Stimulated activated CD4-positive, alpha-beta T cell treated with anti-CD3 and anti-CD28 coated beads, Interleukin-1b, Interleukin-23, amount 100 ng/mL, for 1 hour (primary cell): ENCODE data around the gene DHX40.
"Not testable (repeated sequence)": the region's sequence is repeated elsewhere in the genome, so short reads cannot be mapped to it uniquely, and the experiment has no call there.

Experiments used
- DNase-seq, 2 donors: peaks; one replicate each; pipeline ENCODE4 v3.0.0-alpha.2; 2020; ENCODE audit warnings: low read depth in 2 of 2

The DHX40 gene, protein sequence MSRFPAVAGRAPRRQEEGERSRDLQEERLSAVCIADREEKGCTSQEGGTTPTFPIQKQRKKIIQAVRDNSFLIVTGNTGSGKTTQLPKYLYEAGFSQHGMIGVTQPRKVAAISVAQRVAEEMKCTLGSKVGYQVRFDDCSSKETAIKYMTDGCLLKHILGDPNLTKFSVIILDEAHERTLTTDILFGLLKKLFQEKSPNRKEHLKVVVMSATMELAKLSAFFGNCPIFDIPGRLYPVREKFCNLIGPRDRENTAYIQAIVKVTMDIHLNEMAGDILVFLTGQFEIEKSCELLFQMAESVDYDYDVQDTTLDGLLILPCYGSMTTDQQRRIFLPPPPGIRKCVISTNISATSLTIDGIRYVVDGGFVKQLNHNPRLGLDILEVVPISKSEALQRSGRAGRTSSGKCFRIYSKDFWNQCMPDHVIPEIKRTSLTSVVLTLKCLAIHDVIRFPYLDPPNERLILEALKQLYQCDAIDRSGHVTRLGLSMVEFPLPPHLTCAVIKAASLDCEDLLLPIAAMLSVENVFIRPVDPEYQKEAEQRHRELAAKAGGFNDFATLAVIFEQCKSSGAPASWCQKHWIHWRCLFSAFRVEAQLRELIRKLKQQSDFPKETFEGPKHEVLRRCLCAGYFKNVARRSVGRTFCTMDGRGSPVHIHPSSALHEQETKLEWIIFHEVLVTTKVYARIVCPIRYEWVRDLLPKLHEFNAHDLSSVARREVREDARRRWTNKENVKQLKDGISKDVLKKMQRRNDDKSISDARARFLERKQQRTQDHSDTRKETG

DNA sequence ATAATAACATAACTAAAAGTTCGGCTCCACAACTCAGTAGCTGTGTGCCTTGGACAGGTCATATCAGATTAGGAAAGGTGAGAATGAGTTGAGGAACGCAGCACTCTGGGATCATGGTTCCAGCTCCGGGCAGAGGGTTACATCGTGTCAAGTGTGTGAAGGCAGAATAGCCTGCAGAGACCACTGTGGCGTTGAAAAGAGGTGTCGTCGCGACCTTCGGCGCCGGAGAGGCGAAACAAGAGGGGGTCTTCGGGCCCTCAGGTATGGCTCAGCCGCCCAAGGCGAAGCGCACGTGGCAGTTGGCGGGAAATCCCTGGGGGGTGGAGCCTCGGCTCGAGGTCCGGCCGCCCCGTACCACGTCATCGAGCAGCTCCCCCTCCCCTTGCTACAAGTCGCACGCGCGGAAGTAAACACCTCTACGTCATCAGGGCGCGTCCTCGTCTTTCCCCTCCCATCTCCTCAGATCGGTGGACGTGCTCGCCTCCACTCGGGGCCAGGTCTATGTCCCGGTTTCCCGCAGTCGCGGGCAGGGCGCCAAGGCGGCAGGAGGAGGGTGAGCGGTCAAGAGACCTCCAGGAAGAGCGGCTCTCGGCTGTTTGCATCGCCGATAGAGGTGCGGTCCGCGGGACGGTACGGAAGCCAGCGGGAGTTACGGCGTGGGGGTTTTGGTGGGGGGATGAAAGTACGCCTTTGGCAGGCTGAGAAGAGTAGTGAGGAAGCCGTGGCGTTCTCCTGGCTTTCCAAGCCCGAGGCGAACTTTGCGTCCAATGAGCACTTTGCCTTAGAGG, at the start of gene DHX40:
TSS of gene DHX40 (plus strand) at position 440 of the 788 bp plus-strand sequence. CDS start at position 502, 62 bp downstream.
- peak; percentile 83 to 93 for DNase-seq

DNA sequence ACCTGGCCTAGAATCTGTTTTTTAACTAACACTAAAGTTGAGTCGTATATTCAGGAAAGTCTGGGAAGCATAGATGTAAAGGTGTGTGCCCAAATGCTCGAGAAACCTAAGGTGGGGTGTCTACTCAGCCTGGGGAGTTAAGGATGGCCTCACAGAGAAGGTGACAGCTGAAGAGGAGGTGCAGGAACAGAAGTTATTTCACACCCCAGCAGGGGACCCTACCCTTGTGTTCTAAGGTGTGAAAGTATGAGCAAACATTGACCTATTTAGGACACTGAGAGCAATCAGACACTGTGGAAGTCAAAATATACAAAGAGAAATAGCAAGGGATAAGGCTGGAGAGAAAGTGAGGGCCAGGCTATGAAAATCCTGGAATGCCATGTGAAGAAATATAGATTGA, 49.0 kb upstream of the DHX40 start:
- no peak for DNase-seq

DNA sequence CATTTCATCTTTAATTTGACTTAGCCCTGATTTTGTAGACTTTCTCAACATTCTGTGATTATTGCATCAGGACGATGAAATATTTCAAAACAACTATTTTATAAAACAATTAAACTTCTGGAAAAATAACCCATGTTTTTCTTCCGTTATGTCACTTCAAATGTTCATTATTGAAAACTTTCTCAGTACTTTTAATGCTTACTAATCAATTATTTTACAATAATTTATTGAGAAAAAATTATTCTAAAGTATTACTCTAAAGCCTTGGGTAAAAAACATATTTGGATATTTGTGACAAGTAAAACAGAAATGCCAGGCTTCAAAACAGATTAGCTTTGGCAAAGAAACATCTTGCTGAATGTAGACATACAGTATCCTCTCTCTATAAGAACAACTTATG, 46.3 kb upstream of the DHX40 start:
- no peak for DNase-seq

DNA sequence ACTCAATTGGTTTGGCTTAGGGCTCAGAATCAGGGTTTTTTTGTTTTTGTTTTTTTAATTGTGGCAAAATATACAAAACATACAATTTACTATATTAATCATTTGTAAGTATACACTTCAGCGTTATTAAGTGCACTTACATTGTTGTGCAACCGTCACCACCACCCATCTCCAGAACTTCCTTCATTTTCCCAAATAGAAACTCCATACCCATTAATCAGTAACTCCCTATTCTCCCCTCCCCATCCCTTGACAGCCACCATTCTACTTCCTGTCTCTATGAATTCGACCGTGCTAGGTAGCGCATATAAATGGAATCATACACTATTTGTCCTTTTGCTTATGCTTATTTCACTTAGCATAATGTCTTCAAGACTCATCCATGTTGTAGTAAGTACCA, 45.2 kb upstream of the DHX40 start:
- no peak for DNase-seq

DNA sequence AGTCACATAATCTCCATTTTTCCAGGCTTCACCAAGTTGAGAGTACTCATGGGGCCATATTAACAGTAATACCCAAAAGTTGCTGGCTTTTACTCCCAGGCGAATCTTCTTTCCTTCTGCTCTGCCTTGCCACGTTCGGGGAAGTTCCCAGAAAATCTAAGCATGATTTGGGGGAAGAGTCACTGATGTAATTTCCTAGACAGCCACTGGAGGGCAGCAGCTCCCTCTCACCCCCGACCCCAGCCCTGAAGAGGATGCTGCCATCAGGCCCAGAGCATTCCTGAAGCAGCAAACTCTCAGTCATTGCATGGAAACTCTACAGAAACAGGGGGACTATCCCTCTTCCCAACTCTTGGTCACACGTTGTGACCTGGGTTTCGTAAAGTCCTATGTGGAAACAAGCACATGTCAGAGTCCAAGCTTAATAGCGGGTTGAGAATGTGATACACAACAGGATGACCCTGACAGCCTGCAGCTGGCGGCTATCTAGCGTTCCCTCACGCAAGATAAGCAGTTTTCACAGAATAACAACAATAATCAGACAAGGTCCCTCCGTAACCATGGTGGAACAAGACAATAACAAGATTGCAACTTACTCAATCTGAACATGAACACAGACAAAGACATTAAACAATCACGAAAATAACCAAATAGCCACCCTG, 43.8 kb upstream of the DHX40 start:
- DNase-seq: peak; percentile 7 to 40

DNA sequence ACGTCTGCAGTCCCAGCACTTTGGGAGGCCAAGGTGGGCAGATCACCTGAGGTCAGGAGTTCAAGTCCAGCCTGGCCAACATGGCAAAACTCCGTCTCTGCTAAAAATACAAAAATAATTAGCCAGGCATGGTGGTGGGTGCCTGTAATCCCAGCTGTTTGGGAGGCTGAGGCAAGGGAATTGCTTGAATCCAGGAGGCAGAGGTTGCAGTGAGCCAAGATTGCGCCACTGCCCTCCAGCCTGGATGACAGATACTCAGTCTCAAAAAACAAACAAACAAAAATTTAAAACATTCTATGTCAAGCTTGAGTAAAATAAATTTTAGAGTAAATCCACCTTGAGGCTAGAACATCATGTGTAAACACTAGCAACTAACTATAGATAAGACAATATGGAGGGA, 40.5 kb upstream of the DHX40 start:
- not testable (repeated sequence) for DNase-seq

DNA sequence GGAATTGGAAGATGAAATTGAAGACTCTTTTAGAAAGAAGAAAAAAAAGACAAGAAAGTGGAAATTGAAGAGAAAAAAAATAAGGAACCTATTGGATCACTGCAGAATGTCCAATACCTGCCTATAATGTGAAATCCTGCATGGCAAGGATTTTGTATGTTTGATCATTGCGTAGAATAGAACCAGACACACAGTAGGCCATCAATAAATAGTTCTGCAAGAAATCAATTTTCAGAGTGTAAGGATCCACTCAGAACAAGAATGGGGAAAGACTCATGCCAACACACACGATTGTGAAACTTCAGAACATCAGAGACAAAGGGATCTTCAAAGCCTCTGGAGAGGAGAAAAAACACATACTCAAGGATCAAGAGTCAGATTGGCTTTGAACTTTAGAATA, 39.7 kb upstream of the DHX40 start:
- no peak for DNase-seq

DNA sequence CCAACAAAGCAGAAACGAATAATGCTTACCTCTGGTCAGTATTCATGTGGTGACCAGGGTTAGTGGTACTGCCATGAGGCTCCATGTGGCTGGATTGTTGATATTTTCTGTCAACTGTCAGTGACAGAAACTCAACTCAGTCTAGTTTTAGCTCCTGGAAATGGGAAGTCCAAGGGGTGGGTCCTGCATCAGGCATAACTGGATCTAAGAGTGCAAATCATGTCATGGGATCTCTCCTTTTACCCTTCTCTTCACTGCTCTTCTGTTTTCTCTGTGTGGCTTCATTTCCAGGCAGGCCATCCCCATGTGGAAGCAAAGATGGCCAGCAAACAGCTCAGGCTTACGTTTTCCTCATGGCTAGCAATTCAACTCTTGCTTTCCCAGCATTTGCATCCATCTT, 39.0 kb upstream of the DHX40 start:
- DNase-seq: no peak

DNA sequence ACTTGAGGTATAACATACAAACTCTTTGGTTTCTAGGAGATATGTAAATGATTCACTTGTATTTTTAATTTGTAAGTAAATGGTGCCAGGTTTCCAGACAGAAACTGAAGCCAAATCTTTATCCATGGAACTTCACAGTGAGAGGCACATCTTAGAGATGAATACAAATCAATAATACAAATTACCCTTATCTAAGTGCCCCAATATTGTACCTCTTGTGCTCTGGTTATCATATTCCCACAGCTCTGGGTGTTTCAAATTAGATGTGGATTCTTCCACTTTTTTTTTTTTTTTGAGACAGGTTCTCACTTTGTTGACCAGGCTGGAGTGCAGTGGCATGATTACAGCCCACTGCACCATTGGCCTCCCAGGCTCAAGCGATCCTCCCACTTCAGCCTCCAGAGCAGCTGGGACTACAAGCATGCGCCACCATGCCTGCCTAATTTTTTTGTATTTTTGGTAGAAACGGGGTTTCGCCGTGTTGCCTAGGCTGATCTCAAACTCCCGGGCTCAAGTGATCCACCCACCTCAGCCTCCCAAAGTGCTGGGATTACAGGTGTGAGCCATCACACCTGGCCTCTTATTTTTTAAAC, 38.0 kb upstream of the DHX40 start:
- DNase-seq: no peak

DNA sequence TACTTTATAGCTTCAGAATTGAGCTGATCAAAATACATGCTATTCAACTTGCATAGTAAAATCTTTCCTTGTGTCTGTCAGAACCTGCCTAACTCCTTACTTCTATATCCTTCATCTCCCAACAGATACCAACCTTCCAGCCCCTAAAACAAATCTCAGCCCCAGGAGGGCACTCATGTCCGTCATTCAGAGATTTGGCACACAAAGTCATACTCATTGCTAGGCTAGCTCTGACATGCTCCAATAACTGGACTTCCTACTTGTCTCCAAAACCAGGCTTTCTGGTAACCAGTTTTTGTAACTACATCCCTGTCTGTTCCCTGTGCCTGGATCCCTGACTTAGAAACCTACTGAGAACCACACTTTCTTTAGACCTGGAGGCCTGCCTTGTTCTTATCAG, 37.5 kb upstream of the DHX40 start:
- DNase-seq: no peak

DNA sequence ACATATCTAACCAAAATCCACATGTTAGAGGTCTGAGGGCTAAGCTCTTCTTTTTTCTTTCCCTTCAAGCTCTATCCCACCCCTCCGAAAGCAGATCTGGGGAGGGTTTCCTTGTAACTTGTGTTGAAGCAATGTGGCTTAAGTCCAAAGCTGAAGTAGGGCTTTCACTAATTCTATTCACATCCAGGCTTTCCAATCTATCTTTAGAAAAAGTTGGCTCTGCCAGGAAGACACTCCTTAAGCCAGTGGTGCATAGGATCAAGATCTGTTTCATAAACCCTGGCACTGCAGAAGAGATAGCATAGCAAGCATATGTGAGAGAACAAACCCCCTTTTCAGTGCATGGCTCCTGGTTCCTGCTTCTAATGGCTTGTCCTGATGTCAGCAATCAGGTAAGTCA, 34.9 kb upstream of the DHX40 start:
- no peak for DNase-seq

DNA sequence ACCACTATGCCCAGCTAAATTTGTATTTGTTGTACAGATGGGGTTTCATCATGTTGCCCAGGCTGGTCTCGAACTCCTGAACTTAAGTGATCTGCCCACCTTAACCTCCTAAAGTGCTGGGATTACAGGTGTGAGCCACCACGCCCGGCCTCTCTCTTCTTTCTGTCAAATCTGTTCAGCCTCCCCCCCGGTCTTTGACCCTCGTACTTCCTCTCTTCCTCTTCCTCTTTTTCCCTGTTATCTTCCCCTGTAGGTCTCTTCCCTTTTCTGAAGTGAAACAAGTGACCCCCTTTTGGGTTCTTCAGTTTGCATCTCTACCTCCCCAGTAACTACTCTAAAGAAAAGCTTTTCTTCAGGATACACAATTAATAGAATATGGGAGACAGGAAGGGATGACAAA, 31.7 kb upstream of the DHX40 start:
- no peak for DNase-seq

DNA sequence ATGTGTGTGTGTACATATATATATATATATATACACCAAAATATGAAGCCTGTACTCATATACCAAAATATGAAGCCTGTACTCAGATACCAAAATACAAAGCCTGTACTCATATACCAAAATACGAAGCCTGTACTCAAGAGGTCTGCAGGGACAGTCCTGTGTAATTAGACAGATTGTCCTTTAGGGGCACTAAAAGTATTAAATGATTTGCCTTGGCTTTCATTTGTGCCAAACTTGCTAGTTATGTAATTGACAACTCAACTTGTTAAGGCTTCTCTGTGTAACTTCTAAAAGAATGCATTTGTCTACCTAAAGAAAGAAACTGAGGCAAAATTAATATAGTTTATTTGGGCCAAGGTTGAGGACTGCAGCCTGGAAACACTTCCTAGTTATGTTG, 30.8 kb upstream of the DHX40 start:
- DNase-seq: no peak

DNA sequence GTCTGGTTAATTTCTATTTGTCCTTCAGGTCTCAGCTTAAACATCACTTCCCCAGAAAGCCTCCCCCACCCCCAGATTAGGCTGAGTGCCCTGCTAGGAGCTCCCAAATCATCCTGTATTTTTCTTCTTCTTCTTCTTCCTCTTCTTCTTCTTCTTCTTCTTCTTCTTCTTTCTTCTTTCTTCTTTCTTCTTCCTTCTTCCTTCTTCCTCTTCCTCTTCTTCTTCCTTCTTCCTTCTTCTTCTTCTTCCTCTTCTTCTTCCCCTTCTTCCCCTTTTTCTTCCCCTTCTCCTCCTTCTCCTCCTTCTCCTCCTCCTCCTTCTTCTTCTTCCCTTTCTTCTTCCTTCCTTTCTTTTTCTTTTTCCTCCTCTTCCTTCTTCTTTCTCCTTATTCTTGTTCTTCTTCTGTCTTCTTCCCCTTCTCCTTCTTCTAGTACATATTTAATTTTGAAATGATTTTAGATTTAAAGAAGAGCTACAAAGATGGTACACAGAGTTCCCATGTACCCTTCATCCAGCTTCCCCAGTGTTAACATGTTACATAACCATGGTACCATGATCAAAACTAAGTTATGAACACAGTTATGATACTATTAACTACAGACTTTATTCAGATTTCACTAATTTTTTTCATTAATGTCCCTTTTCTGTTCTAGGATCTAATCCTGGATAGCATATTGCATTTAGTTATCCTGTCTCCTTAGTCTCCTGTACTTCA, 27.1 kb upstream of the DHX40 start:
- no peak for DNase-seq

DNA sequence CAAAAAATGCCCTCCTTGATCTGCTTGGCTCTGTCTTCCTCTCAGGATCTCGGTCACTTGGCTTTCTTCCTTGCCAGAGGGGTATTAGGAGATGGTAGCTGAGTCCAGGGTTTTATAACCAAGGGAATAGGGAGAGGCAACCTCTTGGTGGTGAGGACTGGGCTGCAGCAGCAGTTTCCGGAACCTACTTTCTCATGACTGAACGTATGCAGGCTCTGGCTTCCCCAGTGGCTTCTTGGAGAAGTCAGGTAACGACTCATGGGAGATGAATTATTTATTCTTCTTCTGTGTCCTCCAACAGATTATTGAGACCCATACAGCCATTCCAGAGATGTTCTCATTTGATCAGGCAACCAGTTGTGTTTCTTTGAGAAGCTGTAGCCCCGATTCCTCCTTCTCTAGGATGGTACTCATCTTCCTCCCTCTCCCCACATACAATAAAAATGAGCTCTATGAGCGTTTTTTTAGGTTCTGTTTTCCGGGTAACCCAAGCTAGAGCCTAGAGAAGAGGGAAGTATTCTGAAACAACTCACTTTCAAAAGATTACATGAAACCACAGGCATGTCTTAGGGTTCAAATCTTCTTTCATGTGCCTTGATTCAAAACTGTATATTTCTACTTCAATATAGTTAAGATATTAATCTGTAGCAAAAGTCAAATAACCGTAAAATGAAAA, 22.3 kb upstream of the DHX40 start:
- DNase-seq: no peak

DNA sequence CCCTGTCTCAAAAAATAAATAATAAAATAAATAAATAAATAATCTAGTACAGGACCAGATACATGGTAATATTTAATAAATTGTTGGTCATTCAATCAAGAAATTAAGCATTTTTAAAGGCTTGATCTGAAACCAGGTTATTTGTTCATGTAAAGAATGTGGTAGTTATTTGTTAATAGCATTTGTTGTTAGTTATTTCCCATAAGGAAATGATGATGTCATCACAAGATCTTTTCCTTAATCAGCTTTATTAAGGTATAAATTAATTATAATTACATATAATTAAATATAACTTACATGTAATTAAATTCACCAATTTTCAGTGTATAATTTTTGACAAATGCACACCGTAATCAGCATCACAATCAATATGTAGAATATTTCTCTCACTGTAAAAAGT, 19.5 kb upstream of the DHX40 start:
- no peak for DNase-seq

DNA sequence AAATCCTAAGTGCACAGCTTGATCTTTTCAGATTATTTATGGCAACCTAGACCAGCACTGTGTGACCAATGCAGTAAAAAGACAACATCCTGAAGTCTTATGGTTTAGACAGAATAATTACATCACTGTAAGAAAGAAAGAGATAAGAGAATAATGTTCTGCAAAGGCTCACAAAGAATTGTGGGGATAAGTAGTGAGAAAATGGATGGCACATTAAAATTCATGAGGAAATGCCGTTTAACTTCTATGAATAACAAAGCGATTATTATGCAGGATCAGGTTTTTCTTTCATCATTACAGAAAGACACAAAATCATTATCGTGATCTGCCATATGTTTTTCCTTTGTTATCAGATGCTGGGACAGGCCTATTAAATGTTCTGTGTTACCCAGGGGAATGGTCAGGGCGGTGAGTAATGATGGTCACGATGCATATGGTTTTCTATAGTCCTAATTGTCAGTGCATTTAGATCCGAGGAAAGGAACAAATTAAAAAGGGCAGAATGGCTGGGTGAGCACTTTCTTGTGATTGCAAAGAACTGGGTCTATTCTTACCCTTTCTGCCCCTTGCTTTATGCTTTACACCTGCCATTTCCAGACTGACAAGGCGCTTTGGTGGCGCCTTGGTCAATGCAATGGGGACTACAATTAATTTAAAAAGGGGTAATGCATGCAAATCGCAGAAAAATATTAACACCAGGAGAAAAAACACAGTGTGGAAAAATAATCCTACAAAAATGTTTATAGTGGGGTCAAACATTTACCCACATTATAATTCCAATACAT, 18.1 kb upstream of the DHX40 start:
- no peak for DNase-seq

DNA sequence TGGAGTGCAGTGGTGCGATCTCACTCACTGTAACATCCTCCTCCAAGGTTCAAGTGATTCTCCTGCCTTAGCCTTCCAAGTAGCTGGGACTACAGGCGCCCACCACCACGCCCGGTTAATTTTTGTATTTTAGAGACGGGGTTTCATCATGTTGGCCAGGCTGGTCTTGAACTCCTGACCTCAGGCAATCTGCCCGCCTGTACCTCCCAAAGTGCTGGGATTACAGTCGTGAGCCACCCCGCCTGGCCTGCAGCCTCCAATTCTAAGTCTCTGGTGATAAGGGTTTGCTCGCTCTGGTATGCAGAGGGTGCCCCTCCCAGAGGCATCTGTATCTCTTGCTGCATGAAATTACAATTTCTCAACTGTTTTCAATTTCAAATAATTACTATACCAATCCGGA, 16.4 kb upstream of the DHX40 start:
- not testable (repeated sequence) for DNase-seq

DNA sequence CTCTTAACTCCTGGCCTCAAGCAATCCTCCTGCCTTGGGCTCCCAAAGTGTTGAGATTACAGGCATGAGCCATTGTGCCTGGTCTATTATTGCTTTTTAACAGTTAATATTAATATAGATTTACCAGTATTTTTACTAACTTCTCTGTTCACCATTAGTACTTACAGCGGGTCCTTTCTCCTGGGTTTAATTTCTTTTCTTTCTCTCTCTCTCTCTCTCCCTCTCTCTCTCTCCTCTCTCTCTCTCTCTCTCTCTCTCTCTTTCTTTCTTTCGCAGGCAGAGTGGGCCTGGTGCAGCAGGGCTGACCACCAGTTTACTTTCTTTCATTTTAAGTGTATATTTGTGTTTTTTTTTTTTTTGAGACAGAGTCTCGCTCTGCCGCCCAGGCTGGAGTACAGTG, 14.7 kb upstream of the DHX40 start:
- no peak for DNase-seq
